HEK293T (cell line): ENCODE measurements around the gene GABBR2.
A peak's percentile ranks its signal among the peaks of the same experiment; 100 is the strongest.

Source experiments
- CTCF ChIA-PET: fragments of 350-600 bp; formaldehyde crosslinking; extraction: SDS; loops from one replicate; lab custom pipeline; 2021; ENCODE audit warnings: antibody characterized with exemption, inconsistent platforms; lab: Yijun Ruan, JAX
- POLR2A ChIA-PET: fragments of 350-600 bp; formaldehyde crosslinking; extraction: SDS; loops from one replicate; lab custom pipeline; 2020; ENCODE audit warnings: antibody characterized with exemption, inconsistent platforms; lab: Yijun Ruan, JAX
- DNase-seq: peaks from one replicate; pipeline ENCODE4 v3.0.0; 2012; ENCODE audit warnings: mixed read lengths; ENCODE audit errors: extremely low spot score
- ARNT ChIP-seq: fragments of 450-650 bp; IDR thresholded peaks from 2 replicates; pipeline ENCODE4 v1.6.1; 2017; ENCODE audit warnings: mild to moderate bottlenecking
- BHLHE40 ChIP-seq: fragments of 450-650 bp; IDR thresholded peaks from 2 replicates; pipeline ENCODE4 v1.6.1; 2016; ENCODE audit warnings: mild to moderate bottlenecking, moderate library complexity, borderline replicate concordance
- CTBP1 ChIP-seq: fragments of 450-650 bp; IDR thresholded peaks from 2 replicates; pipeline ENCODE4 v1.6.1; 2016; ENCODE audit warnings: borderline replicate concordance
- ELF4 ChIP-seq: fragments of 450-650 bp; IDR thresholded peaks from 2 replicates; pipeline ENCODE4 v1.6.1; 2017; ENCODE audit warnings: antibody characterized with exemption
- FOXA1 ChIP-seq: fragments of 450-650 bp; IDR thresholded peaks from 2 replicates; pipeline ENCODE4 v1.6.1; 2016; ENCODE audit warnings: mild to moderate bottlenecking
- FOXK2 ChIP-seq: fragments of 450-650 bp; IDR thresholded peaks from 2 replicates; pipeline ENCODE4 v1.6.1; 2016; ENCODE audit warnings: mild to moderate bottlenecking
- FOXM1 ChIP-seq: fragments of 450-650 bp; IDR thresholded peaks from 2 replicates; pipeline ENCODE4 v1.6.1; 2017; ENCODE audit warnings: mild to moderate bottlenecking, borderline replicate concordance
- HDGF ChIP-seq: fragments of 450-650 bp; IDR thresholded peaks from 2 replicates; pipeline ENCODE4 v1.6.1; 2017; ENCODE audit warnings: antibody characterized with exemption, borderline replicate concordance
- L3MBTL2 ChIP-seq: fragments of 450-650 bp; conservative IDR thresholded peaks from 2 replicates; pipeline ENCODE4 v1.6.1; 2016; ENCODE audit warnings: mild to moderate bottlenecking
- LEF1 ChIP-seq: fragments of 450-650 bp; IDR thresholded peaks from 2 replicates; pipeline ENCODE4 v1.6.1; 2017; ENCODE audit warnings: mild to moderate bottlenecking, borderline replicate concordance
- NFRKB ChIP-seq: fragments of 450-650 bp; IDR thresholded peaks from 2 replicates; pipeline ENCODE4 v1.6.1; 2016; ENCODE audit warnings: mild to moderate bottlenecking, moderate library complexity
- PKNOX1 ChIP-seq: fragments of 450-650 bp; IDR thresholded peaks from 2 replicates; pipeline ENCODE4 v1.6.1; 2016
- SP1 ChIP-seq: fragments of 450-650 bp; IDR thresholded peaks from 2 replicates; pipeline ENCODE4 v1.6.1; 2017
- SUZ12 ChIP-seq: fragments of 450-650 bp; IDR thresholded peaks from 2 replicates; pipeline ENCODE4 v1.6.1; 2016; ENCODE audit warnings: mild to moderate bottlenecking
- TARDBP ChIP-seq: fragments of 450-650 bp; IDR thresholded peaks from 2 replicates; pipeline ENCODE4 v1.6.1; 2016
- ZNF384 ChIP-seq: fragments of 450-650 bp; IDR thresholded peaks from 2 replicates; pipeline ENCODE4 v1.6.1; 2016

Gene GABBR2

GRCh38 chr9:98708933-98709911 lies at the start of gene GABBR2:
TSS of gene GABBR2 (minus strand) at chr9:98708935. CDS start at chr9:98708737, 198 bp downstream.
- ChIA-PET CTCF (no interaction called here), POLR2A (no interaction called here)
- TF ChIP-seq ARNT (no peak), NFRKB (no peak), CTBP1 (no peak), TARDBP (no peak), L3MBTL2 (no peak)
- peak; percentile 36 for DNase-seq

GRCh38 chr9:98755006-98755618 lies 46.4 kb upstream of the GABBR2 start:
- POLR2A ChIA-PET: no interaction called here
- no peak for DNase-seq
- CTCF ChIA-PET: no interaction called here
- TF ChIP-seq L3MBTL2 (no peak), SP1 (no peak), FOXK2 (no peak), TARDBP (no peak), LEF1 (no peak), FOXA1 (no peak), ARNT (no peak), SUZ12 (no peak), CTBP1 (no peak), BHLHE40 (no peak)

- CTCF ChIA-PET: no interaction called here
- no peak for TF ChIP-seq PKNOX1
- TF ChIP-seq ARNT: no peak
- TF ChIP-seq FOXA1: no peak
- no peak for TF ChIP-seq ELF4
- TF ChIP-seq L3MBTL2: no peak
- TF ChIP-seq SP1: no peak
- no peak for TF ChIP-seq FOXM1
- no peak for TF ChIP-seq LEF1
- no peak for TF ChIP-seq SUZ12
- TF ChIP-seq FOXK2: no peak
- DNase-seq: no peak
- POLR2A ChIA-PET: no interaction called here
These were observed 42.5 kb upstream of the GABBR2 start for GRCh38 chr9:98751210-98751609.

- ChIA-PET CTCF (interaction anchor here (1.0 kb wide), 1 partner anchor 25 kb away, joined by 3 read pairs; no protein-coding TSS in a partner anchor), POLR2A (no interaction called here)
- DNase-seq: no peak
- TF ChIP-seq HDGF: no peak
- no peak for TF ChIP-seq ELF4
- TF ChIP-seq SP1: no peak
- no peak for TF ChIP-seq TARDBP
- no peak for TF ChIP-seq NFRKB
- no peak for TF ChIP-seq BHLHE40
- no peak for TF ChIP-seq FOXK2
- TF ChIP-seq FOXA1: no peak
- no peak for TF ChIP-seq L3MBTL2
- no peak for TF ChIP-seq LEF1
- no peak for TF ChIP-seq ZNF384
These were observed 41.8 kb upstream of the GABBR2 start for GRCh38 chr9:98750364-98751060.

- CTCF ChIA-PET: no interaction called here
- TF ChIP-seq L3MBTL2 (no peak), NFRKB (no peak), ARNT (no peak), FOXK2 (no peak), CTBP1 (no peak), HDGF (no peak), FOXM1 (no peak)
- DNase-seq: no peak
- POLR2A ChIA-PET: no interaction called here
These were observed 38.7 kb upstream of the GABBR2 start for GRCh38 chr9:98747476-98747875.

- DNase-seq: no peak
- ChIA-PET POLR2A (no interaction called here), CTCF (no interaction called here)
- TF ChIP-seq HDGF (no peak), FOXK2 (no peak), SP1 (no peak), ZNF384 (no peak), ELF4 (no peak)
These were observed 36.7 kb upstream of the GABBR2 start for GRCh38 chr9:98745470-98745869.

- ChIA-PET POLR2A (no interaction called here), CTCF (no interaction called here)
- DNase-seq: no peak
- no peak for TF ChIP-seq ZNF384
- no peak for TF ChIP-seq CTBP1
- no peak for TF ChIP-seq FOXA1
- TF ChIP-seq TARDBP: no peak
- TF ChIP-seq ARNT: no peak
- TF ChIP-seq SUZ12: no peak
- TF ChIP-seq FOXM1: no peak
- no peak for TF ChIP-seq LEF1
These were observed 35.3 kb upstream of the GABBR2 start for GRCh38 chr9:98743818-98744611.
